Right atrium auricular region (tissue), 2 donors: ENCODE results near the gene CECR2. TPM values are rescaled to one million over a fixed set of nuclear protein-coding genes. Genes with fewer than 3 reads are reported as not detected.

Experiments used
- DNase-seq: peaks from one replicate; pipeline ENCODE4 v3.0.0-alpha.2; 2019; ENCODE audit warnings: low spot score
- H3K27ac ChIP-seq, 2 donors: fragments of 200-600 bp; sonication (generic); 1 replicate in 1 of 2; 2 replicates in 1 of 2; pipeline ENCODE4 v1.5.1; 2016 to 2019
- H3K27me3 ChIP-seq, 2 donors: fragments of 200-600 bp; sonication (generic); one replicate each; pipeline versions ENCODE4 v1.5.1 to v1.6.0; 2017 to 2019
- H3K36me3 ChIP-seq: fragments of 200-600 bp; sonication (generic); one replicate; pipeline ENCODE4 v1.5.1; 2016
- H3K4me1 ChIP-seq, 2 donors: fragments of 200-600 bp; sonication (generic); one replicate each; pipeline versions ENCODE4 v1.5.1 to v1.6.0; 2017 to 2019
- H3K4me3 ChIP-seq, 2 donors: fragments of 200-600 bp; sonication (generic); 1 replicate in 1 of 2; 2 replicates in 1 of 2; pipeline ENCODE4 v1.5.1; 2017 to 2019; ENCODE audit warnings: mild to moderate bottlenecking in 1 of 2, moderate library complexity in 1 of 2
- H3K9me3 ChIP-seq, 2 donors: fragments of 200-600 bp; sonication (generic); one replicate each; pipeline ENCODE4 v1.5.1; 2019
- CTCF ChIP-seq, 2 donors: fragments of 200-600 bp; sonication (generic); IDR thresholded peaks; one replicate each; pipeline ENCODE4 v1.5.1; 2019; ENCODE audit warnings: antibody characterized with exemption in 2 of 2
- total RNA-seq, 2 donors: library from RNA; depleted of rRNA; stranded (reverse); fragments of >200 nt; gene quantifications; one replicate each; pipeline ENCODE4 v1.1.0, GENCODE V29; 2016

CECR2 gene
- total RNA-seq, 2 donors from 2014 or later, result 4.0 to 4.8 TPM

DNA sequence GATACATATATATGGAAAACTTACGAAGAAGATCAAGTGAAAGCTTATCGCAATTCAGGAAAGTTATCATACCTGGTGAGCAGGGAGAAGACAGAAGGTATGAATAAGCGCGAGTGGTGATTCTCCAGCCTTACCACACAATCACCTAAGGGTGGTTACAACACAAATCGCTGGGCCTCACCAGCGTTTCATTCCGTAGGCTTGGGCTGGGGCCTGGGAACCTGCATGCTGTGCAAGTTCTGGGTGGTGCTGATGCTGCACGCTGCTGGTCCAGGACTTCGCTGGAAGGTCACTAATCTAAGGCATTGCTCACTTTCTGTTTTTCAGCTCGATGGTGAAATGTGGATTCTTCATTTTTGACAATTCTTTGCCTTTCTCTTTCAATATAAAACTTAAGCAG lies 117.5 kb downstream of the CECR2 start:
- Histone ChIP-seq H3K27me3 (no peaks in the 10 kb centered on the region), H3K9me3 (no peaks in the 10 kb centered on the region), H3K4me1 (no peaks in the 10 kb centered on the region), H3K27ac (no peak overlapping the region), H3K4me3 (no peak overlapping the region), H3K36me3 (no peaks in the 10 kb centered on the region)
- TF ChIP-seq CTCF (IDR thresholded peaks at IDR 0.05), result no peak
- no peak for DNase-seq

GRCh38 chr22:17489101-17489500 lies 119.8 kb downstream of the CECR2 start:
- H3K4me3 ChIP-seq, result no peak overlapping the region
- TF ChIP-seq CTCF (IDR thresholded peaks at IDR 0.05), result no peak
- no peak overlapping the region for H3K27ac ChIP-seq
- H3K9me3 ChIP-seq, result no peaks in the 10 kb centered on the region
- no peaks in the 10 kb centered on the region for H3K36me3 ChIP-seq
- DNase-seq, result no peak
- peaks cover 0 to 6% of the 10 kb centered on the region in 2 donors for H3K4me1 ChIP-seq
- H3K27me3 ChIP-seq, result no peaks in the 10 kb centered on the region

DNA sequence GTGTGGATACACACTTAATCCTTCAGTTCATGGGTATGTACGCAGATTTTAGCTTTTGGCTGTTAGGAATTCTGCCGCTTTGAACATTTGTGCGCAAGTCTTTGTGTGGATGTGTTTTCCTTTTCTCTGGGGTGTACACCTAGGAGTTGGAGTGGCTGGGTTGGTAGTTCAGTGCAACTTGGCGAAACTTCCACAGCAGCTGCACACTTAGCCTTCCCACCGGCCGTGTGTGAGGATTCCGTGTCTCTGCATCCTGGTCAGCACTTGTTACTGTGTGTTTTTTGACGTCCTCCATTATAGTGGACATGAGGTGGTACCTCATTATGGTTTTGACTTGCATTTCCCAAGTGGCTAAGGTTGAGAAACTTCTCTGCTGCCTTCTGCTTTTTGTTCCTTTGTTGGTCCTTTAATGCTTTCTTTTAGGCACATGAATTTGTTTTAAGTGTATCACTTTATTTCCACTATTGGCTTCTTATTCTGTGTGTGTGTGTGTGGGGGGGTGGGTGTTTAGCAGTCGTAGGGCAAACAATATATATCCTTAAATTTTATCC lies 121.9 kb downstream of the CECR2 start:
- DNase-seq, result no peak
- Histone ChIP-seq H3K9me3 (no peaks in the 10 kb centered on the region), H3K27ac (no peak overlapping the region), H3K27me3 (no peaks in the 10 kb centered on the region), H3K36me3 (no peaks in the 10 kb centered on the region), H3K4me3 (no peak overlapping the region), H3K4me1 (peaks cover 0 to 6% of the 10 kb centered on the region in 2 donors)
- TF ChIP-seq CTCF (IDR thresholded peaks at IDR 0.05), result no peak

- H3K27ac ChIP-seq, result peak overlapping the region; percentile 1
Observed at GRCh38 chr22:17492247-17492646, 123.0 kb downstream of the CECR2 start.

GRCh38 chr22:17493419-17493981 lies 124.2 kb downstream of the CECR2 start:
- Histone ChIP-seq H3K27me3 (no peaks in the 10 kb centered on the region), H3K27ac (no peak overlapping the region), H3K9me3 (no peaks in the 10 kb centered on the region), H3K36me3 (no peaks in the 10 kb centered on the region), H3K4me3 (no peak overlapping the region), H3K4me1 (peaks cover 0 to 6% of the 10 kb centered on the region in 2 donors)
- TF ChIP-seq CTCF (IDR thresholded peaks at IDR 0.05), result no peak
- DNase-seq, result no peak

More at GRCh38 chr22:17492247-17492646, 123.0 kb downstream of the CECR2 start:
- no peak for TF ChIP-seq CTCF (IDR thresholded peaks at IDR 0.05)
- Histone ChIP-seq H3K4me3 (no peak overlapping the region), H3K27me3 (no peaks in the 10 kb centered on the region), H3K9me3 (no peaks in the 10 kb centered on the region), H3K4me1 (peaks cover 0 to 6% of the 10 kb centered on the region in 2 donors), H3K36me3 (no peaks in the 10 kb centered on the region)
- no peak for DNase-seq

DNA sequence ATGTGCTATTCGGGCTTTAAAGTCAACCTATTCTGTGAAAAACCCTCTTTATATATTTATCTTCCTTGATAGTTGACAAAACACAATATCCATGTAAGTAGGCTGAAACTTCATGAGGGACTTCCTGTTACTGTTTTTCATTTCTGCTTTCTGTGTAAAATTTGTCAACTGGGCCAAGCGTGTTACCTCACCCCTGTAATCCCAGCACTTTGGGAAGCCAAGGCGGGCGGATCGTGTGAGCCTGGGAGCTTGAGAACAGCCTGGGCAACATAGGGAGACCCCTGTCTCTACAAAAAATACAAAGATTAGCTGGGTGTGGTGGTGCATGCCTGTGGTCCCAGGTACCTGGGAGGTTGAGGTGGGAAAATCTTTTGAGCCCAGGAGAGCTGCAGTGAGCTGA lies 127.6 kb downstream of the CECR2 start:
- no peaks in the 10 kb centered on the region for H3K36me3 ChIP-seq
- H3K4me3 ChIP-seq, result no peak overlapping the region
- H3K9me3 ChIP-seq, result no peaks in the 10 kb centered on the region
- no peak overlapping the region for H3K27ac ChIP-seq
- H3K4me1 ChIP-seq, result peaks cover 0 to 6% of the 10 kb centered on the region in 2 donors
- TF ChIP-seq CTCF (IDR thresholded peaks at IDR 0.05), result no peak
- no peaks in the 10 kb centered on the region for H3K27me3 ChIP-seq
- DNase-seq, result no peak
